ENCODE data around the gene PSMD2.
"Not testable (repeated sequence)": the region's sequence is repeated elsewhere in the genome, so short reads cannot be mapped to it uniquely, and the experiment has no call there.

Gene PSMD2

DNA sequence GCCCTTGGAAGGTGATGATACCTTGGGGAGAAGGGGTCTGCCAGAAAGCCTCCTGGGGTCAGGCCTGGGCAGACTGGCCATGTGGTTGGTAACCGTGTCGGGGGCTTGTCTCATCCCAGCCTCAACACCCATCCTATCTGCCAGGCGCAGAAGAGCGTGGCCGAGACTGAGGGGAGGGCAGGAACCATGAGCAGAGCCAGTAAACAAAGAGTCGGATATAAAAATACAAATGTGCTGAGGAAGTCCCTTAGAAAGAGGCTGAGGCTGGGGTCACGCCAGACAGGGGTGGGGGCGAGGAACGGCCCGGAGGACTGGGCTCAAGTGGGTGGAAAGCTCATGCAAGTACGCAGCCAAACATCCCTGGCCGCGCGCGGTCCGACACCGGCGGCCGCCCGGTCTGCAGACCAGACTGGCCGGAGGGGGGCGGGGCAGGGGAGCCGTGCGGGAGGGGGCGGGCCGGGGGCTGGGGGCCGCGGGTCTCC is 39.6 kb upstream of the PSMD2 start:
- DNase-seq (ENCODE audit: low read depth), result no peak
- TF ChIP-seq, protein P1, sequence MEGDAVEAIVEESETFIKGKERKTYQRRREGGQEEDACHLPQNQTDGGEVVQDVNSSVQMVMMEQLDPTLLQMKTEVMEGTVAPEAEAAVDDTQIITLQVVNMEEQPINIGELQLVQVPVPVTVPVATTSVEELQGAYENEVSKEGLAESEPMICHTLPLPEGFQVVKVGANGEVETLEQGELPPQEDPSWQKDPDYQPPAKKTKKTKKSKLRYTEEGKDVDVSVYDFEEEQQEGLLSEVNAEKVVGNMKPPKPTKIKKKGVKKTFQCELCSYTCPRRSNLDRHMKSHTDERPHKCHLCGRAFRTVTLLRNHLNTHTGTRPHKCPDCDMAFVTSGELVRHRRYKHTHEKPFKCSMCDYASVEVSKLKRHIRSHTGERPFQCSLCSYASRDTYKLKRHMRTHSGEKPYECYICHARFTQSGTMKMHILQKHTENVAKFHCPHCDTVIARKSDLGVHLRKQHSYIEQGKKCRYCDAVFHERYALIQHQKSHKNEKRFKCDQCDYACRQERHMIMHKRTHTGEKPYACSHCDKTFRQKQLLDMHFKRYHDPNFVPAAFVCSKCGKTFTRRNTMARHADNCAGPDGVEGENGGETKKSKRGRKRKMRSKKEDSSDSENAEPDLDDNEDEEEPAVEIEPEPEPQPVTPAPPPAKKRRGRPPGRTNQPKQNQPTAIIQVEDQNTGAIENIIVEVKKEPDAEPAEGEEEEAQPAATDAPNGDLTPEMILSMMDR (conservative IDR thresholded peaks at IDR 0.05; ENCODE audit: low read depth, low read length), result no peak
- H3K4me3 ChIP-seq (ENCODE audit: low read length), result no peak overlapping the region

DNA sequence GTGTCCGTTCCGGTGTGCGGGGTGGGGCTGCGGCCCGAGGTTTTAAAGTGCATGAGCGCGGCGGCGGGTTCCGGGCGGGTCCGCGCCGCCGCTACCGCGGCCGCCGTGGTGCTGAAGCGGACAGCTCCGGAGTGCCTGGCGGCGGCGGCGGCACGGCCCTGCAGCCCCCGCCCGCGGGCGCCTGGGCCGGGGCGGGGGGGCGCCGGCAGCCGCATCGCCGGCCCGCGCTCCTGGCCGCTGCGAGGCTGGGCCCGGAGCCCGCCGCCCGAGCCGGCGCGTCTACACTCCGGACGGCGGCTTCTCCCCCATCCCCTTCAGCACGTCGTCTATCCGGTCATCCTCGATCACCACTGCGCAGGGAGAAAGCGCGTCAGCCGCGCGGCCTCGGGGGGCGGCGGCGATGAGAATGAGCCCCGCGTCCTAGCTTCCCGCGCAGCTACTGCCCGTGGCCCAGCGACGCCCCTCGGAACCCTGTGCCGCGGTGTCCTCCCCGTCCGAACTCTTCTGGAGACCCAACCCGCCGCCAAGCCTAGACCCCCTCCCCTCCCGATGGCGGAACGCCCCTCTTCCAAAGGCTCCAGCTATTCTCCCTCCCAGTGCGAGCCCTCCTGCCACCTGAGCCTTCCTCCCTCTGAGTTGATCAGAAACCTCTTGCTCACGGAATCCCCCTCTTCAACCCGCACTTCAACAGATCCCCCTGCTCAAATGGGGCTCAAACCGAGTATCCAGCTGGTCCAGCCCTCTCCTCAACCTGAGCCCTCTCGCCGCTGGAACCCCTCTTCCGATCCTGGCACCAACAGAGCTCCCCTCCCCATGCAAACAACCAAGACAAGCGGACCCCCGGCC is 38.9 kb upstream of the PSMD2 start:
- H3K4me3 ChIP-seq (ENCODE audit: low read length), result peak overlapping the region; percentile 25
- TF ChIP-seq, protein P1 (conservative IDR thresholded peaks at IDR 0.05; ENCODE audit: low read depth, low read length), result no peak
- DNase-seq (ENCODE audit: low read depth), result no peak

DNA sequence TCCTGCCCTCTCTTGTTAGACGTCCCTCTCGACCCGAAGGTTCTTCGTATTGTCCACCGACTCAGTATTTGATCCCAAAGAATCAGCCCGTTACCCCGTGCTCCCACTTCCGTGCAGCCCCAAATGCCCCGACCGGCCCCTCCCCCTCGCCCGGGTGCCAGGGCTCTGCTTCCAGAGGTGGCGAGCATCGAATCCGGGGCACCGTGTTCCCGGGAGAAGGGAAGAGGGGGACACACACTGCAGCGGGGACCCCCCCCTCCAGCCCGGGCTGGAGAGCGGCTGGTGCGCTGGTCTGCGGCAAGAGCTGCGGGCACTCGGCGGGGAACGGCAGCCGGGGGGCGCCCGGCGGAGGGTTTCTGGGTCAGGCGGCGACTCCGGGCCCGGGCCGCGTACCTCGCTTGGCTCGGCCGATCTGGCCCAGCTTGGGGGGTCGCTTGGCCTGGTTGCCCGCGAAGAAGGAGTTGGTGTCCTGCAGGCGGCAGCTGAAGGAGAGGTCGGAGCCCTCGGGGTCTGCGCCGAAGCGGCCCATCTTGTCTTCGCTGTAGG is 38.2 kb upstream of the PSMD2 start:
- TF ChIP-seq, protein P1 (conservative IDR thresholded peaks at IDR 0.05; ENCODE audit: low read depth, low read length), result no peak
- DNase-seq (ENCODE audit: low read depth), result no peak
- peak overlapping the region; percentile 39 for H3K4me3 ChIP-seq (ENCODE audit: low read length)

DNA sequence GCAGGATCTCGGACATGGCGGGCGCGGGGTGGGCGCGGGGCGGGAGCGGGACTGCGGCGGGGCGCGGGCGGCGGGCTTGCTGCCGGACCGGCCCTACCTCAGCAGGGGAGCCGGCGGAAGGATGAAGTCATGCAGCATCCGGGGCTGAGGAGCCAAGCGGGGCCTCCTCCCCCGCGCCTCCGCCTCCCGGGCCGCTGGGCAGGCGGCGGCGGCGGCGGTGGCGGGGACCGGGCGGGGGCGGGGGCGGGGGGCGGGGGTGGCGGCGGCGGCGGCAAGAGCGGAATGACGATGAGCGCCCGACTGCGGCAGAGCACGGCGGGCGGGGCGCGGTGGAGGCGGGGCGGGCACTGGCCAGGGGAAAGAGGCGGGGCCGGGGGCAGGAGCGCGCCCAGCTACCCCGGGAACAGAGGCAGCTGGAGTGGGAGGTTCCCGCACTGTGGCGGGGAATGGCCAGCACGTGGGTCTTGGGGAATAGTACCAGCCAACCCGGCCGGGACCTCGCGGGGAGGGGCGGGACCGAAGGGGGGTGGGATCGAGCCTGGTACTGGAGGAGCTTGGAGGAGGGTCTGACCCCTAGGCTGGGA is 37.7 kb upstream of the PSMD2 start, which contains the start of gene CAMK2N2:
TSS of gene CAMK2N2 (minus strand) at position 284 of the 584 bp plus-strand sequence. CDS start at position 16, 268 bp downstream.
- TF ChIP-seq, protein P1 (conservative IDR thresholded peaks at IDR 0.05; ENCODE audit: low read depth, low read length), result no peak
- no peak for DNase-seq (ENCODE audit: low read depth)
- peak within 1 kb of the TSS; percentile 42 for H3K4me3 ChIP-seq (ENCODE audit: low read length)

DNA sequence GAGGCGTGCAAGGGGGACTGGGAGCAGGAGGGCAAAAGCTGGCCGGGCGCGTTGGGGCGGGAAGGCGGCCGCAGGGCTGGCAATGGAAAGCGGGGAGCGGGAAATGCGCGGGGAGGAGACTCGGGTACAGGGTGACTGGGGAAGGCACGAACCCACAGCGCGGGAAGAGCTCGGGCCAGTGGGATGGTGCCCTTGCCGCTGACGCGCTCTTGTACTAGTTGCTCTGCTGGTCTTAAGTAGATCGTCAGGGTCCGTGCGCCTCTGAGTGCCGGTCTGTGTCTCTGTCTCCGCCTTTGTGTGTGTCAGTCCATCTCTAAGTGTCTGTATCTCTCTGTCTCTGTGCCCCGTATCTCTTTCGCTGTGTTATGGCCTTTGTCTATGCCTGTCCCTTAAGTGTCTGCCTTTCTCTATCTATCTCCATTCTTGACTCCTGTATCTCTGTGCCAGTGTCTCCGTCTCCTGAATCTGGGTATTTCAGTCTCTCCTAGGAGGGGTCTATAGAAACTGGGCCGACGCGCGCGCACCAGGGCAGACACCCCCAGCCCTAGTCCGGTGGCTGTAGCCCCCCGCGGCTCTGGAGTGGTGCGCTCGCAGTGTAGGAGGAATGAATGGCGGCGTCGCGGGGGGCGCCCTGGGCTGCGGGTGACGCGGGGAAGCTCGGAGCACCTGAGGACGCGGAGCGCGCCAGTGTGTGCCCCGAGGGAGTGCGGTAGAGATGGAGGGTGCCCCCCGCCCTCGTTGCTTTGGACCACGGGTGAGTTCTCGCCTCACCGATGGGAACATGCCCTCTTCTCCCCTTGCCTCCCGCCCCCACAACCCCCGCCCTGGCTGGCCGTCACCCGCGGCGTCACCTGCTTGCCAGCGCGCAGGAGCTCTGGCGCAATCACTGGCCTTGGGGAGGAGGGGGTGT is 36.9 kb upstream of the PSMD2 start:
- no peak for DNase-seq (ENCODE audit: low read depth)
- TF ChIP-seq, protein P1 (conservative IDR thresholded peaks at IDR 0.05; ENCODE audit: low read depth, low read length), result no peak
- H3K4me3 ChIP-seq (ENCODE audit: low read length), result peak overlapping the region; percentile 42

DNA sequence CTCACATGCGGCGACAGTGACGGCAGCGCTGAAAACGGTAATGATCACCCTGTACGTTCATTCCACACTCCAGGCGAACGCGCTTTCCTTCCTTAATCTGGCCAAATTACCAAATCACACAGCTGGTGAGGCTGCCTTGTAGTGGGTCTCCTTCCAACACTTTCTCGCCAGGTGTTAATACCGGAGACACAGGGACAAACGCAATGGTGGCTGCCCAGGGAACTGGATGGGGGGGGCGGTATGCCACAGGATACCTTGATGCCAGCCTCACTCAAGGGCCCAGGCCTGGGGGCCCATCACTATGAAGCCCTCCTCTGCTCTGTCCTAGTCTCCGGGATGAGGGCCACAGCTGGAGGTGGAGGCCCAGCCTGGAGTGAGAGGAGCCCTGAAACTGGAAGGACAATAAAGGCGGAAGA is 36.3 kb upstream of the PSMD2 start:
- no peak overlapping the region for H3K4me3 ChIP-seq (ENCODE audit: low read length)
- TF ChIP-seq, protein P1 (conservative IDR thresholded peaks at IDR 0.05; ENCODE audit: low read depth, low read length), result no peak
- no peak for DNase-seq (ENCODE audit: low read depth)

DNA sequence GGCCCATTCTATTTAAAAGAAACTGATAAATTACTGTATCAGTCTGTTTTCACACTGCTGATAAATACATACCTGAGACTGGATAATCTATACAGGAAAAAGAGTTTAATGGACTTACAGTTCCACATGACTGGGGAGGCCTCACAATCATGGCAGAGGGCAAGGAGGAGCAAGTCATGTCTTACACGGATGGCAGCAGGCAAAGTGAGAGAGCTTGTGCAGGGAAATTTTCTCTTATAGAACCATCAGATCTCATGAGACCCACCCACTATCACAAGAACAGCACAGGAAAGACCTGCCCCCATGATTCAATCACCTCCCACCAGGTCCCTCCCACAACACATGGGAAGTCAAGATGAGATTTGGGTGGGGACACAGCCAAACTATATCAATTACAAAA is 31.8 kb upstream of the PSMD2 start:
- not testable (repeated sequence) for DNase-seq (ENCODE audit: low read depth); H3K4me3 ChIP-seq (ENCODE audit: low read length)
